HG02642 (cell line): ENCODE data around the gene GPC5.
"Not testable (repeated sequence)": the region's sequence is repeated elsewhere in the genome, so short reads cannot be mapped to it uniquely, and the experiment has no call there.

Experiments
- ATAC-seq: cut with Tn5 transposase; IDR thresholded peaks from one replicate; pipeline ENCODE4 v1.9.1; 2021; ENCODE audit warnings: mild to moderate bottlenecking; ENCODE audit not compliant: unreplicated experiment, poor library complexity

GPC5 gene

DNA sequence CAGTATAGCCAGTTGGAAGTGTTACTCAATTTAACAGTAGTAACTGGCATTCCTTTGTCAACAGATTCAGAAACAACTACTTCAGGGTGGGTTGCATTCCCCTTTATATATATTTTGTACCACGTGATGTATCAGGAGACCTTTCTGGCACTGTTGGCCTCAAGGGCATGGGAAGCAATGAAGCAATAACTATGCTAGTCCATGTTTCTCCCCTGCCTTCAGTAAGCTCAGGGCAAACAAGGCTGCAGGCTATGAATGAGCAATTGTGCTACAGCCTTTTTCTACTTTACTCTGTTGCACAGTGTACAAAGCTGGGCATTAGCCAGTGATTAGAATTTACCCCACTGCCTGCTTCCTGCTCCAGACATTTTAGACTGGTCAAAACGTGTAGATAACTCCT is 348.8 kb downstream of the GPC5 start:
- no peak for ATAC-seq

GRCh38 chr13:91748416-91749089 is 350.1 kb downstream of the GPC5 start:
- no peak for ATAC-seq

DNA sequence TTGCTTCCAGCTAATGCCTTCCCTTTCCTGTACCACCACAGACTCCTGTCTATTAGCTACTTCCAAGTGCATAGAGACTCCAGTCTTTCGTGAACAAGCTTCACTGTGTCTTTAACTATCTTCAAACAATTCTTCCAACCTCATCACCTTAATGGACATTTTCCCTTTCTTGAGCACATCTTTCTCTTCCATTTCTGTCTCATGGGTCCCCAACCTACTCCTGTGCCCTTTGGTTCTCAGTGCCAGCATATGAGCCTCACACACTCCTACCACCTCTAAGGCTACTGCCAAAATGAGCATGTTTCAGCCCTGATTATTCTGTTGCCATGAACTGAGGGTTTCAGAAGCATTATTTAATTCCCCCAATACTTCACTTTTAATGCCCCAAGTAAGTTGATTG is 360.3 kb downstream of the GPC5 start:
- ATAC-seq = no peak

DNA sequence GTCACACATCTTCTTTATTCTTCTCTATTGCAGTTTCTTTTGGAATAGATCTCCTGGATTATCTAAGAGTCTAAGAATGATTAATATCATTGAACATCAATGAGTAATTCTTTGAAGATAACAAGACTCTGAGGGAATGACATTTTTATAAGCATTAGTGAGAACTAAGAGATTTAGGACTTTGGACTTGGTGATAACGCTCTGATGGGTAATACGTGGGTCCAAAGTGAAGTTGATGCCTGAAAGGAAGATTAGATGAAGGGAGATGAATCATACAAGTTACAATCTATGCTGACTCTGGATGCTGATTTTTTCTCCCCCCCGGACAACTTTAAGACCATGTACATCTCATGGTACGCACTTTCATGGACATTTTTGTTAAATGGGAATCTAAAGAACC is 364.5 kb downstream of the GPC5 start:
- ATAC-seq = no peak

DNA sequence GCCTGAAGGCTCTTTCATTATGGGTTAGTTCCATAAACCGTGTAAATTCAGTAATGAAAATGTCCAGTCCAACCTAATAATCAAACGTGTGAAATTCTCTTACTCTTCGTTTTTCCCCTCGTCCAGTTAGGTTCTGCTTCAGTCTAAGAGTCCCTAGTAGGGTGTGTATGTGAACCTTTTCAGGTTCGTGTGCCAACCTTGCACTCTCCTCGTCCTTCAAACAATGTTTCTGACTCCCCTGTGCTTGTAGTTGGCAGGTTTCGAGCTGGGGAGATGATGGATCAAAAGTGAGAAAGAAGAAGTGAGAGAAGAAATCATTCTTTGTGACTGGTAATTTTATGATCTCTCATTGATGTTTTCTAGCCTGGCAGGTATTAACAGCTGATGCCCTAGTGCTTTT is 366.1 kb downstream of the GPC5 start:
- ATAC-seq = no peak

- ATAC-seq = no peak
Observed at GRCh38 chr13:91767651-91768050, 369.2 kb downstream of the GPC5 start.

GRCh38 chr13:91768746-91769145 is 370.3 kb downstream of the GPC5 start:
- peak; percentile 47 for ATAC-seq

DNA sequence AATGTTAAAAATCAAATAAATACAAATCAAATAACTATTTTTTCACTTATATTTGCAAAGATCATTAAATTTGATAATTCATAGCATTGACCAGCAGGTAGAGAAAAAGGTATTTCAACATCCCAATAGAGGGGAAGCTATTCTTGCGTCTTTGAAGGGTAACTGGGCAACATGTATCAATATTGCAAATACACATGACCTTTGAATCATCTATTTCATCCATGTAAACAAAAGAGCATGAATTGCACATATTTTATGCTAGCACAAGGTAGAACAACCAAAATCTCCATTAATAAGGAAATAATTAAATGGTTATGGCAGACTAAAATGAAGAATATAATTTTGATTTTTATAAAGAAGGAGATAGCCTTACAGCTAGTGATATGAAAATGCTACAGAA is 372.8 kb downstream of the GPC5 start:
- ATAC-seq = no peak

- ATAC-seq = no peak
Observed at GRCh38 chr13:91773591-91774227, 375.3 kb downstream of the GPC5 start.

GRCh38 chr13:91774397-91774796 is 376.0 kb downstream of the GPC5 start:
- no peak for ATAC-seq

- no peak for ATAC-seq
Observed at GRCh38 chr13:91776611-91777193, 378.3 kb downstream of the GPC5 start.

DNA sequence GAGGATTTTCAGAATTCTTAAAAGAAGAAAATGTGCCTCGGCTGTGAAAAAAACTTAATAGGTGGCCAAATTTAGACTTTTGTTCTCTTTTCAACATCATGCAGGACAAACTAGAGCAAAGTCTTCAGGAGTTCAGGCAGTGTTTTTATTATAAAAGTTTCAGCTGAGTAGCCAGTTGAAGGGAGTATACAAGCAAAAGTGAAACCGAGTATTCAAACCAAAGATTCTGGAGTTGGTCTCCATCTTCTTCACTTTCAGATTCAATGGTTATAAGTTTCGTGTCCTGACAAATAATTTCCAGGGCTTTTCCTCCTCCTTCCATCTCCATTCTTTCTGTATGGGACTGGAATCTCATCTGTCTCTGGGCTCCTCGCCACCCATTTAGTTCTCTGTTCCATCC is 379.7 kb downstream of the GPC5 start:
- no peak for ATAC-seq

DNA sequence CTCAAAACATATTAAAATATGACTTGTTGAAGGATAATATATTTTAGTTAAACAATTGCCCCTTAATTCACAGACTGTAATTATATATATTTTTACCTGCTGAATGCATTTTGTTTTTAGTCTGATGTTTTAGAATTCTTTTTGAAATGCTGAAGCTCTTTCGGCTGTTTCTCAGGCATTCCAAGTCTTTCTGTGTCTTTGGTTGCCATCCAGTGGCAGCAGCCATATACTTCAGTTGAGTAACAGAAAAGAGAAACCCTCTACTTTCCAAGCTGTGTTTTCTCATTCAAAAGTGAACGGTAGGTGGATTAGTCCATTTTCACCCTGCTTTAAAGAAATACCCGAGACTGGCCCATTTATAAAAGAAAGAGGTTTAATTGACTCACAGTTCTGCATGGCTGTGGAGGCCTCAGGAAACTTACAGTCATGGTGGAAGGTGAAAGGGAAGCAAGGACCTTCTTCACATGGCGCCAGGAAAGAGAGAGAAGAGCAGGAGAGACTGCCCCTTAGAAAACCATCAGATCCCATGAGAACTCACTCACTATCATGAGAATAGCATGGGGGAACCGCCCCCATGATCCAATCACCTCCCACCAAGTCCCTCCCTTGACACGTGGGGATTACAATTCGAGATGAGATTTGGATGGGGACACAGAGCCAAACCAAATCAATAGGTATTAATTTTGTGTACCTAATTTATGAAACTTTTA is 383.7 kb downstream of the GPC5 start:
- ATAC-seq = not testable (repeated sequence)

GRCh38 chr13:91785431-91786119 is 387.2 kb downstream of the GPC5 start:
- peak; percentile 82 for ATAC-seq

DNA sequence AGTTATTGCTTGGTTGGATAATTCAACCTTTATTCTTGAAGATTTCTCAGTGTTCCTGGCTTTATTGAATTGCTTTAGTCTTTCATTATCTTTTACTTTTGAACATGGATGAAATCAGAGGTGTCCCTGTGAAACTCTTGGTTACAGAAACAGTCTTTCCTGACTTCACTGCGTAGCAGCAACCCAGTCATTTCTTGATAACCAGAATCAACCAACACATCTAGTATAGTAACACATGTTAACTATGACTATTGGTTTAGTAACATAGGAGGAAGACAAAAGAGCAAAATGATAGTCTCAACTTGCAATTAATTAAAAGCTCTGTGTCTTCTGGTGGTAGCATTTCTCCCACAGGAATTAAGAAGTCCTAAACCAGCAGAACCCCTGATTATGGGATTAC is 393.6 kb downstream of the GPC5 start:
- no peak for ATAC-seq

DNA sequence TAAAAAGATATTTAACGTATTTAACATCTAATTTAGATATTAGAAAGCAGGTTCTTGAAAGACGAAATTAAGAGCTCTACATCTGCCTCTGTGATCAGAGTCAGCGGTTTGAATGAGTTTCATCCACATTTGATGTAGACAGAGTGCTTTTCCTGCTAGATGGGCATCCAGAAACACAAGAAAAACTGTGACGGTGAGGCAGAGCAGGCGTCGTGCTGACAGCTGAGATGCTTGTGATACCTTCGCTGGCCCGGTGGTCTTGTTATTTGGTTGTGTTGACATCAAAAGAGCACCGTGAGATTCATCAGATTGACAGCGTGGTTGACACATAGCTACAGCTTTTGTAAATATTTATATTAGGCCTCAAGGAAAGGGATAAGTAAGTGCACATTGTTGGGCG is 399.1 kb downstream of the GPC5 start:
- ATAC-seq = no peak

DNA sequence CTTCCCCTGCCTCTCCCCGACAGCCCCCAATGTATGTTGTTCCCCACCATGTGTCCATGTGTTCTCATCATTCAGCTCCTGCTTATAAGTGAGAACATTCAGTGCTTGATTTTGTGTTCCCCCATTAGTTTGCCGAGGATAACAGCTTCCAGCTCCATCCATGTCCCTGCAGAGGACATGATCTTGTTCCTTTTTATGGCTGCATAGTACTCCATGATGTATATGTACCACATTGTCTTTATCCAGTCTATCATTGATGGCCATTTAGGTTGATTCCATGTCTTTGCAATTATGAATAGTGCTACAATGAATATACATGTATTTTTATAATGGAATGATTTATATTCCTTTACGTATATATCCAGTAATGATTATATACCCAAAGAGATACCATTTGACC is 399.9 kb downstream of the GPC5 start:
- ATAC-seq = not testable (repeated sequence)

DNA sequence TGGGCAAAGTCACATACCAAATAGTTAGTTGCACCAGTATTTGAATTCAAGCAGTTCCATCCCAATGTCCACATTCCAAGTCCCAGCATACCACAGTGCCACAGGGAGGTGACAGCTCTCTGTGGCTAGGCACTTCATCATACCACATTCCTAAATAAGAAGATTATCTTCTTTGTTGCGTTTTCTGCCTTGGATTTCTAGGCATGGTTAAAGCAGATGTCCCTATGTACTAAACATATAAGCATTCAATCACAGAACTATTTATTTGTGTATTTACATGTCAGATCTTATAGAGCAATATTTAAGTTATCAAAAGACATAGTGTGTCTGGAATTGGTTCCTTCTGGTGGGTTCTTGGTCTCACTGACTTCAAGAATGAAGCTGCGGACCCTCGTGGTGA is 403.4 kb downstream of the GPC5 start:
- ATAC-seq = not testable (repeated sequence)

- ATAC-seq = no peak
Observed at GRCh38 chr13:91802957-91803356, 404.5 kb downstream of the GPC5 start.

GRCh38 chr13:91804724-91805123 is 406.3 kb downstream of the GPC5 start:
- ATAC-seq = no peak

GRCh38 chr13:91805605-91806004 is 407.2 kb downstream of the GPC5 start:
- ATAC-seq = no peak
